ENCODE results near the gene ZNF653.
"Not testable (repeated sequence)": the region's sequence is repeated elsewhere in the genome, so short reads cannot be mapped to it uniquely, and the experiment has no call there.

Gene ZNF653

DNA sequence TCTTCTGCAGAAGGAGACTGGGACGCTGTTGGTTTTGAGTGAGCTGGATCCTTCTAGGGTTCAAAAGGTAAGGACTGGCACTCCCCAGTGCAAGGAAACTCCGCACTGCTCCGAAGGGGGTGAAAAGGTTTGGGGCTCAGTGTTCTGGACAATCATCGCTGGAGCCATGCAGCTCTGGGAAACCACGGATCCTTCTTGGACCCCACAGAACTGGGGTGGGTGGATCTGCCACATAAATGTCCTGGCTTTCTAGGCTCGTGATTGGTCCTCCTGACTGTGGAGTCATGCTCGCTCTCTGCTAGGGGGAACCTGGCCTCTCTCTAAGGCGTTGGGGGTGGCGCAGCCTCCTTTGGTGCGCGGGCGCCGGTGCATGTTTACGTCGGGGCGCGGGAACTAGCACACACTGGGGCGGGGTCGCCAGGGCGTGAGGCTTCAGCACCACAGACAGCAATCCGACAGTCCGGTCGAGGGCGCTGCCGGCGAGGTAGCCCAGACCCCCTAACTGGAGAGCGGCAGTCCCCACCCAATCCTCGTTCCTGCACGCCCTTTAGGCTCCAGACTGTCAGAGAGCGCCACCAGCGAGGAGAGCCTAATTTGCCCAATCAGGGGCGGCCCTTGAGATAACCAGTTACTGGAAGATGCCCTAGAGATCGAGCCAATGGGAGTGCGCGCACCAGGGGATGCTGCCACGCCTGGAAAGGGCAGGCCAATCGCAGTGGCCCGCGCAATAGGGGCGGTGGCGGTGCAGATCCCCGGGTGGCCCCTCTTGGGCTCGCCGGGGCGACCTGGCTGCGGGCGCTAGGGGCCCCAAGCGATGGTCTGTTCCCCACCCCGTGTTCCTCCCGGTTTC lies 23.9 kb downstream of the ZNF653 start:
- no peak for DNase-seq (ENCODE audit: low read depth, low spot score)

DNA sequence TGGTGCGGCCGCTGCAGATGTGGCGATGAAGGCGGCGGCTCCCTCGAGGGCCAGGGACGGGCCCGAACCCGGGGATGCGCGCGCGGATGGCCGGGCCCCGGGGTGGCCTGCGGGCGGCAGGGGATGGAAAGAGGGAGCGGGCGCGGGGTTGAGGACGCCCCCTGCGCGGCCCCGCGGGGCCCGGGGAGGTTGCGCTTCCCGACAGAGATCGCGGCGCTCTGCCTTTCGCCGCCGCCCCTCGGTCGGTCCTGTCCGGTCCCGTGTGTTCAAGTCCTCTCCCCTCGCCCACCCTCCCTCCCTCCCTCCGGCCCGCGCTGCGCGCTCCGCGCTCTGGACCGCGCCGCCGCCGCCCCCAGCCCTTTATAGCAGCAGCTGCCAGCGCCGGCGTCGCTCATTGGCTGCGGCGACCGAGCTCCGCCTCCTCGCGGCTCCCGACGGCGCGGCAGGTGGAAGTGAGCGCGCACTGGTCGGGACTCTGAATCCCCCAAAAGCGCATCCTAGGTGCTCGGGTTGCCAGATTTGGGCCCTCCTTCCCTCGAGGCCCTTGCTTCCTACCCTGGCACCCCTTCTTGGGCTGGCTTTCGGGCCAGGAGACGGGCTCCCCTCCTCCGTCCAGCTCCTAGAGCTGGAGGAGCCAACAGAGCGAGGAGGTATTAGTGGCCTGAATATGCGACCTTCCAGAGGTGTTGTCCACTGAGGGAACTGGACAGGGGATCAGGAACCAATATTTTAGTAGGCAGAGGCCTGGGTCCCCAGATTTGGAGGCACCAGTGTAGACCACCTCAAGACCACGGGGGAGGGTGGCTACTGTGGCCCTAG lies 24.7 kb downstream of the ZNF653 start, which contains the start of gene ELAVL3:
Gene ELAVL3, minus strand, starts transcription at position 332 of the 819 bp plus-strand sequence. CDS start 438 bp downstream, outside the sequence.
- DNase-seq (ENCODE audit: low read depth, low spot score): no peak

GRCh38 chr19:11479898-11480714 lies 25.5 kb downstream of the ZNF653 start:
- no peak for DNase-seq (ENCODE audit: low read depth, low spot score)

GRCh38 chr19:11479090-11479897 lies 26.3 kb downstream of the ZNF653 start:
- no peak for DNase-seq (ENCODE audit: low read depth, low spot score)

GRCh38 chr19:11478167-11479089 lies 27.2 kb downstream of the ZNF653 start:
- no peak for DNase-seq (ENCODE audit: low read depth, low spot score)

GRCh38 chr19:11475861-11476260 lies 29.8 kb downstream of the ZNF653 start:
- no peak for DNase-seq (ENCODE audit: low read depth, low spot score)

- not testable (repeated sequence) for DNase-seq (ENCODE audit: low read depth, low spot score)
Observed at GRCh38 chr19:11475343-11475742, 30.3 kb downstream of the ZNF653 start.

DNA sequence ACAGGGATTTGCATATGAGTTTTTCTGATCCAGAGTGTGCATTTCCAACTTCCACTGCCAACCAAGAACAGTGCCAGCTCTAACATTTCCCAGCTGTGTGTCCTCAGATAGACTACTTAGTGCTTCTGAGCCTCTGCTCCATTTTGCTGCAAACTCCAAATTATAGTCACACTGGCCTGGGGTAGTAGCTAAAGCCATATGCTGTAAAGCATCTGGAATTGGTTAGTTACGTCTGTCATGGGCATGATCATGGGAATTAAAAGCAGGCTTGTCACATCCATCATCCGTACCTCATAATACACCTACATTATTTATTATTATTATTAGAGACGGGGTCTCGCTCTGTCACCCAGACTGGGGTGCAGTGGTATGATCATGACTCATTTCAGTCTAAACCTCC lies 31.9 kb downstream of the ZNF653 start:
- DNase-seq (ENCODE audit: low read depth, low spot score): no peak

DNA sequence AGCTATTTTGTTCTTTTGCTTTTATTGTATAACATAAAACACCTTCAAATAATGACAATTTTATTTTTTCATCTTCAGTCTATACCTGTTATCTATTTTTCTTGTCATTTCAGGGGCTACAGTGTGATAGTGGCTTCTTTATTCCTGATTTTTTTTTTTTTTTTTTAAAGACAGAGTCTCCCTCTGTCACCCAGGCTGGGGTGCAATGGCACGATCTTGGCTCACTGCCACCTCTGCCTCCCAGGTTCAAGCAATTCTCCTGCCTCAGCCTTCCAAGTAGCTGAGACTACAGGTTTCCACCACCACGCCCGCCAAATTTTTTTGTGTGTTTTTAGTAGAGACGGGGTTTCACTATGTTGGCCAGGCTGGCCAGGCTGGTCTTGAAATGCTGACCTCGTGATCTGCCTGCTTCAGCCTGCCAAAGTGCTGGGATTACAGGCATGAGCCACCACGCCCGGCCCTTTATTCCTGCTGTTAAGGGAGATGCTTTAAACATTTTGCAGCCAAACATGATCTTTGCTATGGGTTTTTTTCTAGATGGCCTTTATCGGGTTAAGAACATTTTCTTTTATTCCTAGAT lies 37.3 kb downstream of the ZNF653 start:
- DNase-seq (ENCODE audit: low read depth, low spot score): not testable (repeated sequence)

DNA sequence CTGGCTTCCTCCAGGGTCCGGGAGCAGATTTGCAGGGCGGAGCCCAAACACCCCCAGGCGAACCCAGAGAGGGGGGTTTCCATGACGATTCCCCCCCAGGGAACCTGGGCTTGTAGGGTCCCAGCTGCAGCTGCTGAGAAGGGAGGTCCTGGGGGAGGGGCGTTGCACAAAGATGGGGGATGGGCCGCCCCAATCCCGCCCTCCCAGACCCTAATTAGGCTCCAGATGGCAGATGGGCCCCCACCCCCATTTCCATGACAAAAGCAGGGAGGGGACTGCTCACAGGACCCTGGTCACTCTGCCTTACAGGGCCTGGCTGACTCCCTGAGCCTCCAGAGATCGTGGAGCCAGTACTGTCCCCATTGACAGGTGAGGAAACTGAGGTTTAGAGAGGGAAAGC lies 40.0 kb downstream of the ZNF653 start:
- no peak for DNase-seq (ENCODE audit: low read depth, low spot score)

- DNase-seq (ENCODE audit: low read depth, low spot score): no peak
Observed at GRCh38 chr19:11464333-11465265, 41.0 kb downstream of the ZNF653 start.

DNA sequence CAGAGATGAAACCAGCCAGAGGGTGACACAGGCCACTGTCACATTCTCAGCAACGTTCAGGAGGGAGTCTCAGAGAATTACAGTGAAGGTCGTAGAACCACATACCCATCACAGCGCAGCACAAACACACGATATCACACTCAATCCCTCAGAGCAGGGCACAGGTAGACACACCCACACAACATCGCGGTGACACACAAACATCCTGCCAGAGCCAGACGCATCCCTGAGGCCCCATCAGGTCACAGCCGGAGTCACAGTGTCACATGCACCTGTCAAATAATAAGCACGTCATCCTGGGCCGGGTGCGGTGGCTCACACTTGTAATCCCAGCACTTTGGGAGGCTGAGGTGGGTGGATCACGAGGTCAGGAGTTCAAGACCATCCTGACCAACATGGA lies 42.2 kb downstream of the ZNF653 start:
- DNase-seq (ENCODE audit: low read depth, low spot score): no peak

- no peak for DNase-seq (ENCODE audit: low read depth, low spot score)
Observed at GRCh38 chr19:11461453-11461852, 44.2 kb downstream of the ZNF653 start.

DNA sequence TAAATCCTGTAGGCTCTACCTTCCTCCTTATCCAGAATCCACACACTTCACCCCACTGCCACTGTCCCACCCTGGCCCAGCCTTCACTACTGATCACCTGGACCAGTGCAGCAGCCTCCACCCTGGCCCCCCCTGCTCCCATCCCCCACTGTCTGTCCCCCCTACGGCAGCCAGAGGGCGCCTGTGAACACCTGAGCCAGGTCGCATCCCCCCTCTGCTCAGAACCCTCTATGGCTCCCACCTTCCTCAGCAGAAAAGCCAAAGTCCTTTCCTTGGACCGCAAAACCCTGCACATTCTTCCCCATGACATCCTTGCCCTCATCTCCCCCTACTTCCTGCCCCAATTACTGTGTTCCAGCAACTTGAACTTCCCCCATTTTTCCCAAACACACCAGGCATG lies 45.4 kb downstream of the ZNF653 start:
- DNase-seq (ENCODE audit: low read depth, low spot score): no peak

- DNase-seq (ENCODE audit: low read depth, low spot score): not testable (repeated sequence)
Observed at GRCh38 chr19:11458912-11459311, 46.7 kb downstream of the ZNF653 start.

GRCh38 chr19:11458236-11458900 lies 47.3 kb downstream of the ZNF653 start:
- DNase-seq (ENCODE audit: low read depth, low spot score): no peak

DNA sequence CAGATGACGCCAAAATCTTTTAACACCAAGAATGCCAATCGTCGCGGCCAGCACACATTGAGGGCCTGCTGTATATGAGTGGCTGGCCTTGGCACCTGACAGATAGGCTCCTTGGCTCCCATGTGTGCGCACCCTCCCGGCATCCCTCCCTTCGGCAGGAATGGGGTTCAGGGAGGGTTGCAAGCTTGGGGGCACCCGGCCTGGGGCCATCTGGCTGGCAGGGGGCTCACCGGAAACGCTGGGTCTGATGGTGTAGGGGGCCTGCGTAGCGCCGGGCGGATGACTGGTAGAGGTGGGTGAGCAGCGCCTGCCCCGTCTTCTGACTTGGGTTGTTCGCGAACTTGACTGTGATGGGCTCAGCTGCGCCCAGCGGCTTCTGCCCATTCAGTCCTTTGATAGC lies 47.8 kb downstream of the ZNF653 start:
- no peak for DNase-seq (ENCODE audit: low read depth, low spot score)

- DNase-seq (ENCODE audit: low read depth, low spot score): no peak
Observed at GRCh38 chr19:11457115-11457514, 48.5 kb downstream of the ZNF653 start.
